K562 (cell line): ENCODE measurements around the gene SANBR. TPM values are rescaled to one million over a fixed set of nuclear protein-coding genes. Genes with fewer than 3 reads are reported as not detected.
A peak's percentile ranks its signal among the peaks of the same experiment; 100 is the strongest.

Source experiments
- ARID2 ChIP-seq: fragments of 450-650 bp; IDR thresholded peaks from 2 replicates; pipeline ENCODE4 v1.6.1; 2017; ENCODE audit warnings: antibody characterized with exemption, mild to moderate bottlenecking
- CBFA2T2 ChIP-seq: fragments of 450-650 bp; conservative IDR thresholded peaks from 2 replicates; pipeline ENCODE4 v1.6.1; 2017; ENCODE audit warnings: mild to moderate bottlenecking
- CBX3 ChIP-seq, 2 experiments: IDR thresholded peaks; 1 replicate in 1 of 2; 2 replicates in 1 of 2; pipeline ENCODE4 v1.6.1; 2012; ENCODE audit warnings: inconsistent platforms in 2 of 2, low read length in 2 of 2, borderline replicate concordance in 1 of 2, control low read depth in 1 of 2
- ELF4 ChIP-seq: fragments of 450-650 bp; formaldehyde crosslinking; IDR thresholded peaks from 2 replicates; pipeline ENCODE4 v1.4.0; 2022; ENCODE audit warnings: missing genetic modification characterization
- FOXP4 ChIP-seq: sonication (generic); formaldehyde crosslinking; IDR thresholded peaks from 2 replicates; pipeline ENCODE4 v1.8.0; 2022; ENCODE audit warnings: mild to moderate bottlenecking, missing genetic modification reagents, borderline replicate concordance
- HBP1 ChIP-seq: fragments of 450-650 bp; formaldehyde crosslinking; IDR thresholded peaks from 2 replicates; pipeline ENCODE4 v1.4.0; 2022; ENCODE audit warnings: missing genetic modification characterization
- KLF10 ChIP-seq: fragments of 250-450 bp; sonication (Bioruptor Pico); IDR thresholded peaks from 2 replicates; pipeline ENCODE4 v1.6.1; 2021; ENCODE audit warnings: matching md5 sums
- MBD2 ChIP-seq: sonication (generic); IDR thresholded peaks from 2 replicates; pipeline ENCODE4 v1.6.1; 2016; ENCODE audit warnings: low read depth, borderline replicate concordance
- NFRKB ChIP-seq: fragments of 450-650 bp; IDR thresholded peaks from 2 replicates; pipeline ENCODE4 v1.6.1; 2016; ENCODE audit warnings: low read depth
- NR2C2 ChIP-seq, 2 experiments: fragments of 200-800 bp in 1 of 2; sonication (Bioruptor generic) in 1 of 2; sonication (generic) in 1 of 2; formaldehyde crosslinking in 1 of 2; IDR thresholded peaks; 2 replicates each; pipeline versions ENCODE4 v1.6.1 to v1.8.0; 2016 to 2022; ENCODE audit warnings: mild to moderate bottlenecking in 1 of 2, missing compliant biosample characterization in 1 of 2, missing genetic modification characterization in 1 of 2, missing genetic modification reagents in 1 of 2
- PML ChIP-seq: IDR thresholded peaks from 2 replicates; pipeline ENCODE4 v1.6.1; 2012; ENCODE audit warnings: low read length, inconsistent platforms
- POU5F1 ChIP-seq: fragments of 150-350 bp; IDR thresholded peaks from 2 replicates; pipeline ENCODE4 v1.6.1; 2014; ENCODE audit warnings: borderline replicate concordance, low read length, low read depth, mild to moderate bottlenecking; ENCODE audit not compliant: partially characterized antibody
- RFX5 ChIP-seq: IDR thresholded peaks from 2 replicates; pipeline ENCODE4 v1.6.1; 2011; ENCODE audit warnings: low read depth, mild to moderate bottlenecking, improper control_type of control experiment, low read length
- SAFB ChIP-seq: fragments of 200-400 bp; formaldehyde crosslinking; IDR thresholded peaks from 2 replicates; pipeline ENCODE4 v1.6.1; 2017; ENCODE audit warnings: low read depth, low read length, borderline replicate concordance
- XRCC5 ChIP-seq: fragments of 200-400 bp; formaldehyde crosslinking; IDR thresholded peaks from 2 replicates; pipeline ENCODE4 v1.6.1; 2017; ENCODE audit warnings: low read depth, mild to moderate bottlenecking, low read length
- ZNF12 ChIP-seq: sonication (generic); formaldehyde crosslinking; IDR thresholded peaks from 2 replicates; pipeline ENCODE4 v1.4.0; 2020; ENCODE audit warnings: mild to moderate bottlenecking, missing genetic modification reagents
- ZNF175 ChIP-seq: fragments of 200-800 bp; sonication (Bioruptor generic); IDR thresholded peaks from 2 replicates; pipeline ENCODE4 v1.6.1; 2016; ENCODE audit warnings: low read depth, mild to moderate bottlenecking, missing genetic modification characterization, missing compliant biosample characterization
- ZNF23 ChIP-seq: fragments of 250-450 bp; sonication (Bioruptor Pico); IDR thresholded peaks from 2 replicates; pipeline ENCODE4 v1.4.0; 2020; ENCODE audit warnings: mild to moderate bottlenecking
- ZNF347 ChIP-seq: fragments of 450-650 bp; formaldehyde crosslinking; IDR thresholded peaks from 2 replicates; pipeline ENCODE4 v1.4.0; 2020; ENCODE audit warnings: low read depth, mild to moderate bottlenecking, moderate library complexity
- ZNF449 ChIP-seq: fragments of 250-450 bp; sonication (Bioruptor Pico); IDR thresholded peaks from 2 replicates; pipeline ENCODE4 v1.8.0; 2022; ENCODE audit warnings: moderate library complexity, mild to moderate bottlenecking, inconsistent platforms
- ZNF561 ChIP-seq: fragments of 450-650 bp; formaldehyde crosslinking; conservative IDR thresholded peaks from 2 replicates; pipeline ENCODE4 v1.4.0; 2020; ENCODE audit warnings: mild to moderate bottlenecking, moderate library complexity
- ZNF695 ChIP-seq: fragments of 450-650 bp; formaldehyde crosslinking; IDR thresholded peaks from 2 replicates; pipeline ENCODE4 v1.4.0; 2020; ENCODE audit warnings: mild to moderate bottlenecking, moderate library complexity
- ZNF717 ChIP-seq: fragments of 250-450 bp; sonication (Bioruptor Pico); IDR thresholded peaks from 2 replicates; pipeline ENCODE4 v1.5.0; 2021
- polyA plus RNA-seq, 8 experiments: library from polyadenylated mRNA; depleted of rRNA in 4 of 8; stranded (reverse) in 5 of 8; unstranded in 3 of 8; fragments of >200 nt; fragmentation: Nextera tagmentation in 2 of 8; fragmentation: Illumina TruSeq in 1 of 8; extraction: Ambion mirVana in 2 of 8; extraction: Trizol in 1 of 8; gene quantifications; 2 replicates each; pipeline versions ENCODE4 v1.2.1 to v1.2.3, GENCODE V29; 2011 to 2014; ENCODE audit warnings: inconsistent platforms in 1 of 8, missing spikeins in 1 of 8
- total RNA-seq, 7 experiments: library from RNA; depleted of rRNA in 6 of 7; stranded (reverse); fragments of >200 nt in 6 of 7; fragmentation: Illumina TruSeq in 2 of 7; extraction: Trizol in 2 of 7; gene quantifications; 2 replicates each; pipeline versions ENCODE4 v1.2.1 to v1.2.3, GENCODE V29; 2011 to 2021; ENCODE audit warnings: low replicate concordance in 1 of 7

The SANBR gene
- total and polyA plus RNA-seq, 9 of the 15 experiments (the other 6 are each of a cell fraction or from before 2014, with no cell fraction given) = 1.5 to 7.7 (median 6.2) TPM

GRCh38 chr2:61017003-61017555 is 48.6 kb upstream of the SANBR start (continued):
- TF ChIP-seq ZNF12 (CRISPR knock-in tag) = no peak
- peak; percentile 97 for TF ChIP-seq NFRKB
- no peak for TF ChIP-seq POU5F1
- TF ChIP-seq ZNF449 (CRISPR knock-in tag) = no peak
- TF ChIP-seq HBP1 (CRISPR knock-in tag) = peak; percentile 62
- TF ChIP-seq ZNF695 (CRISPR knock-in tag) = no peak
- TF ChIP-seq PML = peak; percentile 58
- TF ChIP-seq XRCC5 = peak; percentile 93
- no peak for TF ChIP-seq KLF10 (CRISPR knock-in tag)
- TF ChIP-seq ZNF561 = no peak
- TF ChIP-seq ARID2 = no peak
- TF ChIP-seq CBFA2T2 = no peak
- no peak for TF ChIP-seq ZNF347 (CRISPR knock-in tag)
- TF ChIP-seq ELF4 (CRISPR knock-in tag) = no peak
- no peak for TF ChIP-seq RFX5
- TF ChIP-seq SAFB = no peak
- TF ChIP-seq FOXP4 (CRISPR knock-in tag) = no peak
- TF ChIP-seq MBD2 = peak; percentile 46
- no peak for TF ChIP-seq ZNF717 (CRISPR knock-in tag)
- no peak for TF ChIP-seq ZNF23 (CRISPR knock-in tag)
- peak in 1 of 2 experiments; percentile 94; a peak in 2 of 3 replicates for TF ChIP-seq CBX3 (IDR thresholded peaks at IDR 0.05; ENCODE audit: borderline replicate concordance in 1 of 2, low read length in 2 of 2)
- TF ChIP-seq NR2C2 (CRISPR knock-in tag; IDR thresholded peaks at IDR 0.05) = no peak; the same call in 1 of the 2 replicates
- TF ChIP-seq NR2C2 (tag; IDR thresholded peaks at IDR 0.05) = peak; percentile 73
- no peak for TF ChIP-seq ZNF175 (CRISPR knock-in tag)
